Mesothelial cell of epicardium (in vitro differentiated cells): ENCODE data around the gene POLR1G. TPM values are rescaled to one million over a fixed set of nuclear protein-coding genes. Genes with fewer than 3 reads are reported as not detected.

Experiments used
- DNase-seq, 2 experiments: peaks; one replicate each; pipeline ENCODE4 v3.0.0; 2021; ENCODE audit warnings: low spot score in 2 of 2; ENCODE audit not compliant: unreplicated experiment in 2 of 2
- H3K27ac Mint-ChIP-seq: 2 replicates; pipeline ENCODE4 v1.8.0; 2021; ENCODE audit warnings: mixed read lengths
- H3K27me3 Mint-ChIP-seq: 2 replicates; pipeline ENCODE4 v1.8.0; 2021; ENCODE audit warnings: low read depth, mixed read lengths
- H3K36me3 Mint-ChIP-seq: 2 replicates; pipeline ENCODE4 v1.8.0; 2021; ENCODE audit warnings: mixed read lengths
- H3K4me1 Mint-ChIP-seq: 2 replicates; pipeline ENCODE4 v1.8.0; 2021; ENCODE audit warnings: mixed read lengths
- H3K4me3 Mint-ChIP-seq: 2 replicates; pipeline ENCODE4 v1.8.0; 2021; ENCODE audit warnings: mild to moderate bottlenecking, moderate library complexity, mixed read lengths
- H3K9me3 Mint-ChIP-seq: 2 replicates; pipeline ENCODE4 v1.8.0; 2021; ENCODE audit warnings: mixed read lengths
- CTCF ChIP-seq: fragments of 200-600 bp; sonication (generic); IDR thresholded peaks from one replicate; pipeline ENCODE4 v1.5.0; 2021; ENCODE audit warnings: antibody characterized with exemption; ENCODE audit not compliant: unreplicated experiment
- total RNA-seq: library from RNA; stranded (reverse); gene quantifications from 3 replicates; pipeline ENCODE4 v1.2.1, GENCODE V29; 2021

POLR1G gene
- total RNA-seq, 1 donor from 2014 or later, result 6.7 TPM

- H3K27me3 Mint-ChIP-seq, result no peaks in the 10 kb centered on the region
- H3K4me1 Mint-ChIP-seq, result peaks cover 31% of the 10 kb centered on the region
- no peaks in the 10 kb centered on the region for H3K9me3 Mint-ChIP-seq
- DNase-seq, result peak; percentile 87 to 92
- no peak for TF ChIP-seq CTCF
- peak overlapping the region; percentile 84 for H3K4me3 Mint-ChIP-seq
- no peaks in the 10 kb centered on the region for H3K36me3 Mint-ChIP-seq
- peak overlapping the region; percentile 97 for H3K27ac Mint-ChIP-seq
Observed at GRCh38 chr19:45443462-45444317, 37.2 kb downstream of the POLR1G start.

GRCh38 chr19:45444318-45445041, 38.0 kb downstream of the POLR1G start:
- Mint-ChIP-seq H3K9me3 (no peaks in the 10 kb centered on the region), H3K36me3 (no peaks in the 10 kb centered on the region), H3K4me3 (peak overlapping the region; percentile 64), H3K27ac (peak overlapping the region; percentile 95), H3K27me3 (no peaks in the 10 kb centered on the region), H3K4me1 (peaks cover 35% of the 10 kb centered on the region)
- DNase-seq, result peak; percentile 78 to 88
- TF ChIP-seq CTCF, result no peak

GRCh38 chr19:45445139-45445538, 38.7 kb downstream of the POLR1G start:
- H3K4me3 Mint-ChIP-seq, result peak overlapping the region; percentile 64
- DNase-seq, result no peak
- no peaks in the 10 kb centered on the region for H3K27me3 Mint-ChIP-seq
- peaks cover 38% of the 10 kb centered on the region for H3K4me1 Mint-ChIP-seq
- no peaks in the 10 kb centered on the region for H3K36me3 Mint-ChIP-seq
- H3K27ac Mint-ChIP-seq, result peak overlapping the region; percentile 95
- H3K9me3 Mint-ChIP-seq, result no peaks in the 10 kb centered on the region
- TF ChIP-seq CTCF, result no peak

- DNase-seq, result no peak
- Mint-ChIP-seq H3K4me1 (peaks cover 34% of the 10 kb centered on the region), H3K27ac (peak overlapping the region; percentile 56), H3K4me3 (no peak overlapping the region), H3K36me3 (no peaks in the 10 kb centered on the region), H3K27me3 (no peaks in the 10 kb centered on the region), H3K9me3 (no peaks in the 10 kb centered on the region)
- TF ChIP-seq CTCF, result no peak
Observed at GRCh38 chr19:45446295-45446694, 39.9 kb downstream of the POLR1G start.

- Mint-ChIP-seq H3K27me3 (no peaks in the 10 kb centered on the region), H3K9me3 (no peaks in the 10 kb centered on the region), H3K4me1 (peaks cover 39% of the 10 kb centered on the region), H3K4me3 (no peak overlapping the region), H3K36me3 (no peaks in the 10 kb centered on the region), H3K27ac (peak overlapping the region; percentile 71)
- no peak for DNase-seq
- no peak for TF ChIP-seq CTCF
Observed at GRCh38 chr19:45446944-45447343, 40.5 kb downstream of the POLR1G start.
